CD14-positive monocyte (primary cell): ENCODE data around the gene SLC4A7. TPM values are rescaled to one million over a fixed set of nuclear protein-coding genes. Genes with fewer than 3 reads are reported as not detected.

Source experiments
- DNase-seq, 3 donors: peaks; one replicate each; pipeline ENCODE4 v3.0.0-alpha.2; 2011 to 2022
- H2AFZ ChIP-seq: 2 replicates; pipeline ENCODE4 v1.6.0; 2012; ENCODE audit warnings: mild to moderate bottlenecking, low read depth, low read length, inconsistent platforms; ENCODE audit not compliant: insufficient read depth, poor library complexity, severe bottlenecking
- H3K27ac ChIP-seq, 2 donors: 1 replicate in 1 of 2; 2 replicates in 1 of 2; pipeline ENCODE4 v1.5.1; 2012 to 2013; ENCODE audit warnings: low read length in 2 of 2, control low read depth in 1 of 2, inconsistent platforms in 1 of 2, low read depth in 1 of 2, mild to moderate bottlenecking in 1 of 2
- H3K27me3 ChIP-seq, 2 donors: one replicate each; pipeline versions ENCODE4 v1.6.0 to v1.6.1; 2011 to 2013; ENCODE audit warnings: low read length in 2 of 2; ENCODE audit not compliant: control insufficient read depth in 2 of 2, insufficient read depth in 2 of 2
- H3K36me3 ChIP-seq, 2 donors: replicated peaks in 1 of 2; 1 replicate in 1 of 2; 2 replicates in 1 of 2; pipeline versions ENCODE4 v1.5.1 to v1.6.1; 2012 to 2013; ENCODE audit warnings: low read length in 2 of 2, control low read depth in 1 of 2, inconsistent platforms in 1 of 2, mild to moderate bottlenecking in 1 of 2; ENCODE audit not compliant: insufficient read depth in 2 of 2, control insufficient read depth in 1 of 2
- H3K4me1 ChIP-seq, 2 donors: 1 replicate in 1 of 2; 2 replicates in 1 of 2; pipeline versions ENCODE4 v1.5.1 to v1.6.1; 2012 to 2013; ENCODE audit warnings: low read length in 2 of 2, control low read depth in 1 of 2, inconsistent platforms in 1 of 2, mild to moderate bottlenecking in 1 of 2, moderate library complexity in 1 of 2; ENCODE audit not compliant: insufficient read depth in 2 of 2, control insufficient read depth in 1 of 2
- H3K4me2 ChIP-seq: replicated peaks from 2 replicates; pipeline ENCODE3; 2012; ENCODE audit warnings: low read length, moderate library complexity, mild to moderate bottlenecking; ENCODE audit not compliant: poor library complexity, severe bottlenecking; ENCODE audit errors: extremely low read depth
- H3K4me3 ChIP-seq, 3 experiments: fragments of 200-600 bp in 1 of 3; sonication (generic) in 1 of 3; replicated peaks in 1 of 3; 1 replicate in 2 of 3; 2 replicates in 1 of 3; pipeline ENCODE4 v1.5.1; 2011 to 2013; ENCODE audit warnings: low read length in 3 of 3, mild to moderate bottlenecking in 3 of 3, control low read depth in 2 of 3, low read depth in 2 of 3, inconsistent platforms in 1 of 3, moderate library complexity in 1 of 3
- H3K79me2 ChIP-seq: 2 replicates; pipeline ENCODE4 v1.6.0; 2012; ENCODE audit warnings: mild to moderate bottlenecking, control low read depth, inconsistent platforms, low read length, moderate library complexity; ENCODE audit not compliant: insufficient read depth
- H3K9ac ChIP-seq: 2 replicates; pipeline ENCODE4 v1.6.0; 2017; ENCODE audit warnings: low read length, mild to moderate bottlenecking; ENCODE audit not compliant: insufficient read depth, poor library complexity, severe bottlenecking
- H3K9me3 ChIP-seq, 2 donors: replicated peaks in 1 of 2; 1 replicate in 1 of 2; 2 replicates in 1 of 2; pipeline versions ENCODE4 v1.5.1 to v1.6.1; 2012 to 2013; ENCODE audit warnings: low read length in 2 of 2, control low read depth in 1 of 2; ENCODE audit not compliant: control insufficient read depth in 1 of 2, insufficient read depth in 1 of 2
- H4K20me1 ChIP-seq: 2 replicates; pipeline ENCODE4 v1.6.0; 2012; ENCODE audit warnings: mild to moderate bottlenecking, low read length, control low read depth, moderate library complexity; ENCODE audit not compliant: insufficient read depth
- H3K27ac Mint-ChIP-seq, 7 donors: one replicate each; pipeline ENCODE4 v1.8.0; 2020; ENCODE audit warnings: mild to moderate bottlenecking in 7 of 7, mixed read lengths in 7 of 7, moderate library complexity in 6 of 7, inconsistent platforms in 2 of 7
- H3K27me3 Mint-ChIP-seq, 3 donors: one replicate each; pipeline ENCODE4 v1.8.0; 2021 to 2022; ENCODE audit warnings: low read depth in 3 of 3, mild to moderate bottlenecking in 3 of 3, mixed read lengths in 3 of 3, moderate library complexity in 3 of 3, inconsistent platforms in 1 of 3
- H3K36me3 Mint-ChIP-seq, 2 donors: one replicate each; pipeline ENCODE4 v1.8.0; 2020; ENCODE audit warnings: mixed read lengths in 2 of 2, inconsistent platforms in 1 of 2, mild to moderate bottlenecking in 1 of 2
- H3K4me1 Mint-ChIP-seq: one replicate; pipeline ENCODE4 v1.8.0; 2020; ENCODE audit warnings: mild to moderate bottlenecking, mixed read lengths
- H3K4me3 Mint-ChIP-seq, 2 donors: one replicate each; pipeline ENCODE4 v1.8.0; 2020; ENCODE audit warnings: mild to moderate bottlenecking in 2 of 2, mixed read lengths in 2 of 2, moderate library complexity in 1 of 2
- H3K9me3 Mint-ChIP-seq, 7 donors: one replicate each; pipeline ENCODE4 v1.8.0; 2020 to 2022; ENCODE audit warnings: mixed read lengths in 7 of 7, mild to moderate bottlenecking in 6 of 7, moderate library complexity in 6 of 7, inconsistent platforms in 2 of 7
- CTCF ChIP-seq: fragments of 200-600 bp; IDR thresholded peaks from one replicate; pipeline ENCODE4 v1.8.0; 2022; ENCODE audit warnings: antibody characterized with exemption, mild to moderate bottlenecking
- WGBS: methylation state at CpG from one replicate; pipeline ENCODE4 v1.1.5; 2013; ENCODE audit warnings: missing lambda C conversion rate; ENCODE audit not compliant: insufficient coverage; 5-methylcytosine and 5-hydroxymethylcytosine counted together
- intact Hi-C, 2 donors: fragments of 100-400 bp; cut with micrococcal nuclease; formaldehyde crosslinking; loops; one replicate each; pipeline versions ENCODE4 v1.15.0 to v1.15.1; 2023
- polyA plus RNA-seq, 3 donors: library from polyadenylated mRNA; depleted of rRNA in 1 of 3; unstranded in 2 of 3; stranded (reverse) in 1 of 3; fragments of 300-500 nt in 2 of 3; fragments of >200 nt in 1 of 3; fragmentation: Illumina TruSeq in 2 of 3; gene quantifications; 1 replicate in 2 of 3; 2 replicates in 1 of 3; pipeline ENCODE4 v1.2.3, GENCODE V29; 2012 to 2021

Gene SLC4A7
- polyA plus RNA-seq, 3 donors = 5.4 to 7.6 (median 5.5) TPM

- H3K9me3 ChIP-seq = no peaks in the 10 kb centered on the region
- no peak overlapping the region for H2AFZ ChIP-seq
- Mint-ChIP-seq H3K9me3 (peaks cover 0 to 2% (median 0%) of the 10 kb centered on the region in 7 donors), H3K4me3 (no peak overlapping the region), H3K4me1 (peaks cover 19% of the 10 kb centered on the region), H3K36me3 (no peaks in the 10 kb centered on the region), H3K27ac (no peak overlapping the region), H3K27me3 (peaks cover 0 to 2% (median 1%) of the 10 kb centered on the region in 3 donors)
- H3K27me3 ChIP-seq = no peaks in the 10 kb centered on the region
- DNase-seq = no peak
- H3K4me2 ChIP-seq = no peak overlapping the region
- H3K79me2 ChIP-seq = no peaks in the 10 kb centered on the region
- H3K4me1 ChIP-seq = peaks cover 5 to 10% of the 10 kb centered on the region in 2 donors
- H3K4me3 ChIP-seq = no peak overlapping the region
- no peak for TF ChIP-seq CTCF
- H4K20me1 ChIP-seq = no peaks in the 10 kb centered on the region
- no peak overlapping the region for H3K9ac ChIP-seq
- intact Hi-C loops = no loop called here
- no peak overlapping the region for H3K27ac ChIP-seq
- H3K36me3 ChIP-seq = no peaks in the 10 kb centered on the region
Measured at GRCh38 chr3:27500986-27501385, 16.8 kb upstream of the SLC4A7 start.

GRCh38 chr3:27500035-27500434 is 15.9 kb upstream of the SLC4A7 start:
- DNase-seq = no peak
- intact Hi-C loops = no loop called here
- Histone ChIP-seq H4K20me1 (no peaks in the 10 kb centered on the region), H3K79me2 (no peaks in the 10 kb centered on the region), H3K9me3 (no peaks in the 10 kb centered on the region), H3K9ac (no peak overlapping the region), H3K4me3 (no peak overlapping the region), H3K27me3 (no peaks in the 10 kb centered on the region), H3K4me2 (no peak overlapping the region), H3K36me3 (no peaks in the 10 kb centered on the region), H3K27ac (no peak overlapping the region), H2AFZ (no peak overlapping the region), H3K4me1 (peaks cover 5 to 10% of the 10 kb centered on the region in 2 donors)
- Mint-ChIP-seq H3K27me3 (peaks cover 0 to 2% (median 1%) of the 10 kb centered on the region in 3 donors), H3K36me3 (no peaks in the 10 kb centered on the region), H3K9me3 (peaks cover 0 to 2% (median 0%) of the 10 kb centered on the region in 7 donors), H3K27ac (no peak overlapping the region), H3K4me1 (peaks cover 19% of the 10 kb centered on the region), H3K4me3 (no peak overlapping the region)
- WGBS = 100% methylated on average over 1 of the region's 1 CpG
- no peak for TF ChIP-seq CTCF
